GM21825 (cell line): ENCODE results near the gene WDR70.
"Not testable (repeated sequence)": the region's sequence is repeated elsewhere in the genome, so short reads cannot be mapped to it uniquely, and the experiment has no call there.

Experiments
- ATAC-seq: cut with Tn5 transposase; IDR thresholded peaks from one replicate; pipeline ENCODE4 v1.9.1; 2021; ENCODE audit warnings: mild to moderate bottlenecking, moderate library complexity; ENCODE audit not compliant: unreplicated experiment

Gene WDR70

DNA sequence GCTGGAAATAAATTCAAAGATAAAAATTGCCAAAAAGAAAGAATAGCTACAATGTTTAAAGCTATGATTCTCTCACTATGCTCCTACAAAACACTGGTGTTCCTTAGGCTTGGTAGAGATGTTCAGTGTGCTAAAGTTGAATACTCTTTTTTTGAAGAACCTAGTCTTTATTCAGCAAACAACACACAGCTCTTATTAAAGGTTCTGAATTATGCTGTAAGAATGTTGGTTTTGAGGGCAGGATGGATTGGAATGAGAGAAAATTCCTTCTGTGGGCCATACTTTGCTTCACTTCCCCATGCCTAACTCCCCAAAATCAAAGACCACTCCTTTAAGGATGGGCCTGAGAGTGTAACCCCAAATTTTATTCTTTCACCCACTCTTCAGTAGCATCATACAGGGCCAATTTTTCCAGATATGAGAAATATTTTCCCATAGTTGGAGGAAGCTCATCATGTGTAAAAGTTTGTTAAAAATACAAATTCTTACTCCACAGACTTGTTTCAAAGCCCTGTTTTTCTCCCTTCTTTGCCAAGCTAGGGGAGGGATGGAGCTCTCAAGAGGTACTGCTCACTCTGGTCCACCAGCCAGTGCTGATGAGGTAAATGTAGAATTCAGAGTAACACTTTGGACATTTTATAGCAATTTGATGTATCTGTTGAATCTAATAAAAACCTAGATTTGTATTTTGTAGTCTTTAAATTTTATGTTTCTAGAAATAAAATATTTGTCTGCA, 361.4 kb downstream of the WDR70 start:
- ATAC-seq = no peak

GRCh38 chr5:37742111-37742510, 363.0 kb downstream of the WDR70 start:
- ATAC-seq = no peak

- no peak for ATAC-seq
Observed at GRCh38 chr5:37751227-37751626, 372.1 kb downstream of the WDR70 start.

- ATAC-seq = no peak
Observed at GRCh38 chr5:37754976-37755375, 375.9 kb downstream of the WDR70 start.

GRCh38 chr5:37755581-37755980, 376.5 kb downstream of the WDR70 start:
- ATAC-seq = no peak

- no peak for ATAC-seq
Observed at GRCh38 chr5:37756248-37756647, 377.1 kb downstream of the WDR70 start.

DNA sequence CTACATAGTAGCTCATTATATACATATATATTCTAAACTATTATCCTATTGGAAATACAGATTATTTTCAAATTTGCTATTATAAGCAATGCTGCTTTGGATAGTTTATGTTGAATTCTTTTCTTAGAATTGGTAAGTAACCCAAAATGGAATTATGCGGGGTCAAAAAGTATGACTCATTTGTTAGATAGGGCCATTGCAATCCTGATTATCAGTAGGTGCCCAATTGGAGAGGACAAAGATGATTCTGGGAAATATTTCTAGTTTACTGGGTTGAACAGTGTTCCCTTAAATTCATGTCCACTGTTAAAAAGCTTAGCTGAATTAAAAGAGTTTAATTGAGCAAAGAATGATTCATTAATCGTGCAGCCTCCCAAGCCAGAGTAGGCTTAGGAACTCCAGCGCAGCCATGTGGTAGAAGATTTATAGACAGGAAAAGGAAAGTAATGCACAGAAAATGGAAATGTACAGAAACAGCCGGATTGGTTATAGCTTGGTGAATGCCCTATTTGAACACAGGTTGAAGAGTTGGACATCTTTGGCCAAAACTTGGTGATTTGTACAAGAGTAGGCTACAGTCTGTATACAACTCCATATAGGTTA, 379.0 kb downstream of the WDR70 start:
- no peak for ATAC-seq

GRCh38 chr5:37767251-37767650, 388.1 kb downstream of the WDR70 start:
- ATAC-seq = no peak

GRCh38 chr5:37767961-37768360, 388.8 kb downstream of the WDR70 start:
- no peak for ATAC-seq

DNA sequence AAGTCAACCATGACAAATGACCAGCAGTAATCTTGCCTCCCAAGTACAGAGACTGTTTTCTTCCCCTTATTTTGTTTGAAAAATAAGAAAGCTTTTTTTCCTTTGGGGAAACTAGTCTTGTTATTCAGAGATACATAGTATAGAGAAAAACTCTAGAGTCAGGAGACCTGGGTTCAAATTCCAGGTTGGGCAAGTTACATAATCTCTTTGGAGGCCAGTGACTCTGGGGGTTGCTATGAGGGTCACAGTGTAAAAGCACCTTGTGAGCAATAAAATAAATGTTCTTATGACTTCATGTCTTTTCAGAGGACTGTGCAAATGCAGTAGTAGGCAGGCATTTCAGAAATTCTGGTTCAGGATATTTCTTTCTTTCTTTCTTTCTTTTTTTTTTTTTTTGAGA, 389.3 kb downstream of the WDR70 start:
- ATAC-seq = no peak

- no peak for ATAC-seq
Observed at GRCh38 chr5:37769108-37769507, 390.0 kb downstream of the WDR70 start.

DNA sequence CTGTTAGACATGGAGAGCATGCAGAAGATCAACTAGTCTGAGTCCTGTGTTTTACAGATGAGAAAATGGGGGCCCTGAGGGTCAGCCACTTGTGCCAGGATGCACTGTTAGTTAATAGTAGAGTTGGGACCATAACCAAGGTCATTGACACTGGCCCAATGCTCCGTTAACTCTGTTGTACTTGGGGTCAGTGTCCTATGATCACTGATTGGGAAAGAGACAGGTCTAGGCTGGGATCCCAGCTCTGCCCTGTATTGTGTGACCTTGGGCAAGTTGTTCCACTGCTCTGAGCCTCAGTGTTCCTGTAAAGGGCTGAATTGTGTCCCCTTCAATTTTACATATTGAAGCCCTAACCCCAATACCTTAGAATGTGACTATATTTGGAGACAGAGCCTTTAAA, 390.7 kb downstream of the WDR70 start:
- no peak for ATAC-seq

- no peak for ATAC-seq
Observed at GRCh38 chr5:37770786-37771185, 391.7 kb downstream of the WDR70 start.

DNA sequence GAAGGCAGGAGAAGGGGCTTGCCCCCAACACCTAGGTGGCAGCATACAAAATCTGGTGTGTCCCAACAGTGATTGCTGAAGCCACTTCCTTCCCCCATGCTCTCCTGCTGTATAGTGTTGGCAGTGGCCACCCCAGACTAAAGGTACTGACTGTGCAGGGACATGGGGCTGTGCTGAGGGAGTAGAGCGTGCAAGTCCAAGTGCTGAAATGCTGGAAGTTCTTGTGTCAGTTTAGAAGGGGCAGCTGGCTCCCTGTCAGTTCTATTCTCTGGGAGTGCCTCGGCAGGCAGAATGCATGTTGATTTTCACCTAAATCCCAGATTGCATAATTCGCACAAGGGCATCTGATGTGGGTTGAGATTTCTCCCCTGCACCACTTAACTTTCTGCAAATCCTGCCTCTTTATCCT, 392.1 kb downstream of the WDR70 start:
- no peak for ATAC-seq

DNA sequence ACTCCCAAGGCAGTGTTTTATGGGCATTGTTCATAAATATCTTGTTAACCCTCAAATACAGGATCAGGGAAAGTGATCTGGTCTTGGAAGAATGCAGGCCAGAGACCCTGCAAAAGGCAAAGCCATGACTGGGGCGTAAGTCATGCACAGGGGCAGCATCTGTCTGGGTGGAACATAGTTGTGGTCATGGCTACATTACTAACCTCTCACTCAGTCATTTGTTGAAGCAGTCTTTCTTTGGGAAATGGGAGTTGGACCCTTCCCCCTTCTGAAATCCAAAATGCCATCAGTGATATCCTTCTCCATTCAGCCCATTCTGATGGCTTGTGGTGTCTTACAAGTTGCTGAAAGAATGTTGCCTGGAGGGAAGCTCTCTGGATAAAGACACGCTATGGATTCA, 392.6 kb downstream of the WDR70 start:
- no peak for ATAC-seq

GRCh38 chr5:37772255-37772654, 393.1 kb downstream of the WDR70 start:
- ATAC-seq = no peak

DNA sequence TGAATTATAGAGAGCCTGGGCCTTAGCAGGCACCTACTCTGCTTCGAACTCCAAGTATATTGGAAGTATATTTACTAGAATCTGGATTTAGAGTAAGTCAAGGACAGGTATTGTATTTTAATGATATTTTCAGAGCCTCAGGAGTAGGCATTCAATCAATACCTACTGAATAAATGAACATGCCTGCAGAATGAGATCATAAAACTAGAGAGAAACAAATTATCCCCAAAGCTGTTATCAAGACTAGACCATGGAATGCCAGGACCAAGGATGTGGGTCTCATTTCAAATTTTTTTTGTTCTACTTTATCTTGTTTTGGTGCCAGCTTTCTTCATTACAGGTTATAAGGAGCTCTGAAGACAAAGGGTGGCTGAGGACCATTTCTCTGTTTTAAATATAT, 394.7 kb downstream of the WDR70 start:
- ATAC-seq = no peak

- no peak for ATAC-seq
Observed at GRCh38 chr5:37774912-37775483, 395.9 kb downstream of the WDR70 start.

- ATAC-seq = no peak
Observed at GRCh38 chr5:37776826-37777225, 397.7 kb downstream of the WDR70 start.

DNA sequence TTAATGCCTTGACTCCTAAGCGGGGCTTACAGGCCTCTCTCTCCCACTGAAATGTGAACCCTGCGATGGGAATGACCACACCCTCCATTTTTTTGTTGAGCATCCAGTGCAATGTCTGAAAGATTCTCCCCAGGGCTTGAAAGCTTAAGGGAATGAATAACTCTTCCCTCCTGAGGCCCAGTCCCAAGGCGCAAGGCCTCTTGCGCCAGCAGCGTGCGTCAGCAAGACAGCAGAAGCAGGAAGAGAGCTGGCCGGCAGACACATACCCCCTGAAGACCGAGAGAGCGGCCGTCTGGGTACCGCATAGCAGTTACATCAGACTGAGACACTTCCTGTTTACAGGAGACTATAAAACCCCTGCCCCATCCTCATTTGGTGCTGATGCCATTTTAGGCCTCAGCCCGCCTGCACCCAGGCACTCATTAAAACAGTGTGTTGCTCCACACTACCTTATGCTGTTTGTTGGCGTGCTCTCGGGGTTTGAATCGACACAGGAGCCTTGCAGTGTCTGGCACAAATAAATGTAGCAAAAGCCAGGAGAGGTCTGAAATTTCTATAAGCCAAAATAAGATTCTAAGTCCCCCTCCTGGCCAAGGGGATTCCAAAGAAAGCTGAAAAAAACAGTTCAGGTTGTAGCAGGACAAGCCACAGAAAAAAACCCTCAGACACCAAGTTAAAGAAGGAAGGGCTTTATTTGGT, 398.5 kb downstream of the WDR70 start:
- no peak for ATAC-seq

- not testable (repeated sequence) for ATAC-seq
Observed at GRCh38 chr5:37781409-37781808, 402.3 kb downstream of the WDR70 start.

GRCh38 chr5:37786416-37786815, 407.3 kb downstream of the WDR70 start:
- ATAC-seq = no peak
